HG02642 (cell line): Measurements from ENCODE around the gene TTC7B.
"Not testable (repeated sequence)": the region's sequence is repeated elsewhere in the genome, so short reads cannot be mapped to it uniquely, and the experiment has no call there.

Experiments used
- ATAC-seq: cut with Tn5 transposase; IDR thresholded peaks from one replicate; pipeline ENCODE4 v1.9.1; 2021; ENCODE audit warnings: mild to moderate bottlenecking; ENCODE audit not compliant: unreplicated experiment, poor library complexity

TTC7B gene

DNA sequence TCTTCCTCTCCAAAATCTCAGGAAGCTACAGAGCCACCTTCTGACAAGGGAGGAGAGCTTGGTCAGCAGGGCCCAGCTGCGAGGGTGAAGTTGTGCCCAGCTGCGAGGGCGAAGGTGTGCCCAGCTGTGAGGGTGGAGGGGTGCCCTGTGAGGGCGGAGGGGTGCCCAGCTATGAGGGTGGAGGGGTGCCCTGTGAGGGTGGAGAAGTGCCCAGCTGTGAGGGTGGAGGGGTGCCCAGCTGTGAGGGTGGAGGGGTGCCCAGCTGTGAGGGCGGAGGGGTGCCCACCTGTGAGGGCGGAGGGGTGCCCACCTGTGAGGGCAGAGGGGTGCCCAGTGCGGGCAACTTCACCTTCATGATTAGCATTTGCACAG lies 20.4 kb upstream of the TTC7B start:
- ATAC-seq: no peak

DNA sequence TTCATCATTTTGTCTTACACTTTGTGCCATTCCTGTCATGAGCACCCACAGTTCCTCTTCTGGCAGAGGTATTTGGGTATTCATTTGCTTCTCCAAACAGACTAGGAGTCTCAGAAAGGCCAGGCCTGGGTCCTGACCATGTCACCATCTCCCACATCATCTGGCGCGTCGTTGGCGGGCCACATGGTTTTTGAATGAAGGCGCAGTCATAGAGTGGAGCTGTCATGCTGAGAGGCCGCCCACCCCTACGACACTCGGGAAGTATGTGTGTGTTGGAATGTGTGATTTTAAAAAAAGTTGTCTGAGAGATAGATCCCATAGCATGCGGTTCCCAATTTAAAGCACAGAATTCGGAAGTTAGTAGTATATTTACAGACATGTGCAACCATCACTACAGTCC lies 15.6 kb upstream of the TTC7B start:
- no peak for ATAC-seq

DNA sequence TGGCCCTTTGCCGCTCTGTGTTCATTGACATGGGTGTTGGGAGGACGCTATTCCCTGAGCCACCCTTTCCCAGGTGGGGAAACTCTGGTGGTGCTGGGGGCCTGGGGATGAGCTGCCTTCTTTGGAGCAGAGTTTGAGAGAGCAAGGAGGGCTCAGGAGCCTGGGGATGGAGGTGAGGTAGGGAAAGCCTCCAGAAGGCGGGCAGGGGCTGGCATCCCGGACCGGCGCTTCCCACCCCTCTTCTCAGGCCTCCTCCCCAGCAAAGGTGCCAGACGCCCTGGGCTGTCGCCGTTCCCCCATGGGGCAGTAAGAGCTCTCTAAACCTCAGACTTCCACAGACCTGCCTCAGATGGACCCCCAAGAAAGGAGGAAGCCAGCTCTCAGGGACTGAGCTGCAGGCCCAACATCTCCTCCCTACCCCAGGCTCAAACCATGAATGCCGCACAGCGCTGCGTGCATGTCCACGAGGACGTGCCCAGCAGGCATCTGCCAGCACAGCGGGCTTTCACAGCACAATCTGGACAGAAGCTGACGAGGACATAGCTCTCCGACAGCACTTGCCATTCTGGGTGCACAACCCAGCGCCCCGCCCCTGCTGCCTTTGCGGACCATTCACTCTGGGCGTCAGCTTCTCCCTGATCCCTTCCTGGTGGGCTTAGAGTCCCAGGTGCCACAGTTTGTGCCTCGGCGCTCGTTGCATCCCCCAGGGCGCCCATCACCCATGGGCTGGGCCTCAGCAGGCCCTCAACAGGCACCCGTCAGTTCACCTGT lies 14.9 kb upstream of the TTC7B start:
- ATAC-seq: no peak

DNA sequence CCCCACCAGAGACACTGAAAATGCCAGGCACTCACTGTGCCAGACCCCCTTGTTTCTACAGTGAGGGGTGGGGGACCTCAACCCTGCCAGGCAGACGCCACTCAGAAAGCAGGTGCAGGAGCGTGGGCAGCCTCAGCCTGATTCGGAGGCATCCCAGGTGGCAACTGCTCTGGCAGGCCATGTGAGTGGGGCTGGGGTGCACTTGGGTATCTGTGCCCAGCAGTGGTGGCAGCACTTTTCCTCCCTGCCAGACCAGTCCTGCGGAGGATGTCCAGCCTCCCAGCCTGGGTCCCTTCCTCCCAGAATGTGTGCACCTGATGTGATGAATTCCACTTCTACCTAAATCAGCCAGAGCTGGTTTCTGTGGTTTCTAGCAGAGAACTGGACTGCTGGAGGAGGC lies 13.4 kb upstream of the TTC7B start:
- ATAC-seq: no peak

DNA sequence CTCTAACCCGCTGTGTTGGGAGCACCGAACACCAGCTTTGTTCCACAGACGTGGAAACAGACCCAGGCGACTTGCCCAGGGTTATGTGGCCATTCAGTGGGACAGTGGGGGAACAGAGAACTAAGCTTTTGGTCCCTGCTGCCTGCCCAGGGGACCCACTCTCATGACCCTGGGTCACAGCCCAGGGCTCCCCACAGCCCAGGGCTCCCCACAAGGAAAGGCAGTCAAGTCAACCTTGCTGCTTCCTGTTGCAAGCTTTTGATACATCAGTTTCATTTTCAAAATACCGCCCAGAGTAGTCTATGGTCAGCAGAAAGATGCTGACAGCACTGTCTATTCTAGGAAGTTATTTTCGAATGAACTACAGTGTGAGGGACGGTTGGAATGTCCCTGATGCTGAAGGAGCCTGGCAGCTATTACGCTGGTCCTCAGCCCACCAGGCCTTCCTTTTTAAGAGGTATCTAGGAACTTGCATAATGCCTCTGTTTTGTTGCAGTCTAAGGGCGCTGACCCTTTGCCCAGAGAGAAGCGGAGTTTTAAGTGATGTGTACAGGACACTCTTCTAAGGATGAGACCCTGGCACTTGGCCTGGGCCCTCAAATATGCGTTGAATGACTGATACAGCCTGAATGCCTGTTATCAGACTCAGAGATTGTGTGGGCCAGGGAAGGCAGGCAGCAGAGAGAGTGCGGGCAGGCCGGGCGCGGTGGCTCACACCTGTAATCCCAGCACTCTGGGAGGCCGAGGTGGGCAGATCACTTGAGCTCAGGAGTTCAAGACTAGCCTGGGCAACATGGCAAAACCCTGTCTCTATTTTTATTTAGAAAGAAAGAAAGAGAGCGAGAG lies 12.6 kb upstream of the TTC7B start:
- no peak for ATAC-seq

DNA sequence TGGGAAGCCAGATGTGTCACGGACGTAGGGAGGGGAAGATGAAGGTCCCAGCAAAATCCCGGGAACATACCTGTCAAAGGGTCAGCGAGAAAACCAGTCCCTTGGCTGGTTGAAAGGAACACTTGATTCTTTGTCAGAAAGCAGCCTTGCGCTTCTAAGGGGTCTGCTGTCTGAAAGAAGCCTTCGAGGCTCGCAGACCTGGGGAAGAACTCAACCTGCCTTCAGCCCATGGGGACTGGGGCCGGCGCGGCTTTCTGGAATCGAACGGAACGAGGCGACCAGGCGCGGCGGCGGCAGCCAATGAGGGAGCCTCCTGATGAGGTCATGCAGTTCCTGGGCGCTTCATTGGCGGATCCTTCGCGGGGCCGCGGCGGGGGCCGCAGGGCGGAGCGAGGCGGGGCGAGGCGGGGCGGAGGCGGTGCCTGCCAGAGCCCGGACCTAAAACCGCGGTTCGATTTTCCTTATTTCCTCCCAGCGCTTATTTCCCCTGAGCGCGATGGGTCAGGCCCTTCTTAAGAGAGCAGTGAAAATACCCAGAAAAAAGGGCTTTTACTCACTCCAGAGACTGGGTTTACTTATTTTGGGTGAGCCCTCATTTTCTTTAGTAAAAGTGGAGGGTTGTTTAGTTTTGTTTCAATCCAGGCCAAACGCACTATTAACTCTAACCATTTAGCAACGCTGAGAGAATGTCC lies 11.8 kb upstream of the TTC7B start:
- peak; percentile 100 for ATAC-seq

DNA sequence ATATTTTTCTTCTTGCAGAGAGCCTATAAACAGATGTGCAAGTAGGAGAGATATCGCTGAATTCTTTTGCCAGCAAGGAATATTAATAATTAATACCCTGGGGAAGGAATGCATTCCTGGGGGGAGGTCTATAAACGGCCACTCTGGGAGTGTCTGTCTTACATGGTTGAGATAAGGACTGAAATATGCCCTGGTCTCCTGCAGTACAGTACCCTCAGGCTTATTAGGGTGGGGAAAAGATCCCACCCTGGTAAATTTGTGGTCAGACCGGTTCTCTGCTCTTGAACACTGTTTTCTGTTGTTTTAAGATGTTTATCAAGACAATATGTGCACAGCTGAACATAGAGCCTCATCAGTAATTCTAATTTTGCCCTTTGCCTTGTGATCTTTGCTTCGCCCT lies 7.3 kb upstream of the TTC7B start:
- ATAC-seq: not testable (repeated sequence)

DNA sequence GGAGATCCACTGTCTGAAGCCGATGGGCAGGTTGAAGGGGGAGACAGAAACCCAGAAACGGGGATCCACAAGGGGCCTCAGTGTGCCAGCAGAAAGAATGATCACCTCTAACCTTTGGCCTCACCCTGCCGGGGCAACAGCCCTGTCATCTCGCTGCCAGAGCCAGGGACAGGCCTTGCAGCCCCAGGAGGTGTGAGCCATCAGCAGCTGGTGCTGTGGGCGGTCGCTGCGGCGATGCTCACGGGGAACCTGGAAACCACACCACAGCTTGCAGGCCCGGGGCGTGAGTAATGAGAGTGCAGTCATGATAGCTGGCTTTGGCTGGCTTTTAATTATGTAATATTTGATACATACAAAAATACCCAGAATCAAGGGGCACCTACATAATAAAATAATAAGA lies 4.7 kb upstream of the TTC7B start:
- peak; percentile 60 for ATAC-seq

DNA sequence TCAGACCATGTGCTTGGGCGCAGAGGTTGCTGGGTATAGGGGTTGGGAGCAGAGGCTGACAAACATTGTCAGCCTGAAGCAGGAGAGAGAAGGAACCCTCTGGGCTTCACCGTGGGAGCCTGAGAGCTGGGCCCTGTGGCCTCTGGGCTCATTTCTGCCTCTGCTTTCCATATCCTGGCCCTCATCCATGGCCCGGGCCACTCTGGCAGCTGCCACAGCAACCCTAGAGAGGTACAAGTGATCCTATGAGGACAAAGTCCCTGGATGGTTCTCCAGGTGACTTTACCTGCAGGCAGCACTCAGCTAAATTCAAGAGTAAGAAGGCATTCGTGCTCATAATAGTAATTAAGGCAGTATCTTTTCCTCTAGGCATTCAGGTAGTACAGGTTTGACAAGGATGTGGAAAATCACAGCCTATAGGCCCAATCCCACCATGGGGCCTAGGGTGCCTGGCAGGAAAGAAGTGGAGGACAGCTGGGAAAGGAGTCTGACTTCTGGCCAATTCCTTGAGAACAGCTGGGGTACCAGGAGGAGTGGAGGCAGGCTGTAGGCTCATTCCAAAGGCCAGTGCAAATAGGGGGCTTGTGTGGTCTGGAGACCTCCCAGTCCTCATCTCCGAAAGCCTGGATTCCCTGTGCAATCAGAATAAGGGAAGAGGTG lies 3.6 kb upstream of the TTC7B start:
- ATAC-seq: no peak

DNA sequence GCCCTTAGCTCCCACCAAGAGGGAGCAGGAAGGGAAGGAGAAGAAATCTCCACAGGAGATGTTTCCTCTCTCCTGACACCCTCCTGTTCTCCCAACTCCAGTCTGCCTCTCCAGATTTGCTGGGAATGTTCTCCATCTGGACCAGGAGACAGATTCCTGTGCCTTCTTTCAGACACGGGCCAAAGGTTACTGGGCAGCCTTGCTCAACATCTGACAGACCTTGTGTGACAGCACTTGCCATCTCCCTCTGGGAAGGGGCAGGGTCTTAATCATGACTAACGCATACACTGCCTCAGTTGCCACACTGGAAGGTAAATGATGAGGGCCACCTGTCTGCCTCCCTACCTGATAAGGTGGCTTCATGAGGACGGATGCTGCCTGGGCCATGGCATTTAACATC lies 2.5 kb upstream of the TTC7B start:
- ATAC-seq: no peak

DNA sequence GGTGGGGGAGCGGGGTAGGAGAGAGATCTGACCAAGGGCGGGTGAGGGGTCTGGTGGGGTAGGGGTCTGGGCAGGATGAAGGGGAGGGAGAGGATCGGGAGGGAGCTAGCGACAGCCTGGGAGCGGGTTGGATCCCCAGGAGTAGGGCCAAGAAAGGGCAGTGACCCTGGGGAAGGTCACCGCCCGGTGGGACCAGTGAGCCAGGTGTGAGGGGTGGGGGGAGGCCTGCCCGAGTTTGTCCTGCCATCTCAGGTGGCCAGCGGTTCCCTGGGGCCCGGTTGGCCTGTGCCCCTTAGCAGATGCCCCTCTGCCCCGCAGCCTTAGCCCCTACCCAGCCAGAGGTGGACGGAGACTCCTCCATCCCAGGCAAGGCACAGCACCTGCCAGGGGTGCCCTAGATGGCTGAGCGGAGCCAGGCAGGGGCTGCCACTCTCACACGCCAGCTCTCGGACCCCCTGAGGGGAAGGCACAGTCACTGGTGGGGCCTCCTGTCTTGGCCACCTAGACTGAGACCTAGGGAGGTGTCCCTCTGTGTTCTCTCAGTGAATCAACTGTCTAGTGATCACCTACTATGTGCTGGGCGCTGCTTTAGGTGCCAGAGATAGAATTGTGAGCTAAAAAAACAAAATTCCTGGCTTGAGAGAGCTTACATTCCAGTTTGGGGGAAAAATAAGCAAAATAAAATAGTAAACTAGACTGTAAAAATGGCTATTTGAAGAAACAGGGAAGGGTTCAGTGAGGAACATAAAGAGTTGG lies 629 bp upstream of the TTC7B start:
- ATAC-seq: no peak

DNA sequence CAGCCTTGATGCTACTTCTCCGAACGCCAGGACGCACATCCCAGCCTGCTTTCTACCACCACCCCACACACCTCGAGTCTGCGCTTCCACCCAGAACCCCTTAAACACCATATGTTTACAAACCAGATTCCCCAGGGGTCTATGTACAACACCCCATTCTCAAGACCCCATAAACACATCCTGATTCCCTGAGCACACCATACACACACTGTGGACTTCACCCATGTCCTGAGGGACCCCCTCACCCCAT lies 733 bp downstream of the TTC7B start:
- no peak for ATAC-seq

DNA sequence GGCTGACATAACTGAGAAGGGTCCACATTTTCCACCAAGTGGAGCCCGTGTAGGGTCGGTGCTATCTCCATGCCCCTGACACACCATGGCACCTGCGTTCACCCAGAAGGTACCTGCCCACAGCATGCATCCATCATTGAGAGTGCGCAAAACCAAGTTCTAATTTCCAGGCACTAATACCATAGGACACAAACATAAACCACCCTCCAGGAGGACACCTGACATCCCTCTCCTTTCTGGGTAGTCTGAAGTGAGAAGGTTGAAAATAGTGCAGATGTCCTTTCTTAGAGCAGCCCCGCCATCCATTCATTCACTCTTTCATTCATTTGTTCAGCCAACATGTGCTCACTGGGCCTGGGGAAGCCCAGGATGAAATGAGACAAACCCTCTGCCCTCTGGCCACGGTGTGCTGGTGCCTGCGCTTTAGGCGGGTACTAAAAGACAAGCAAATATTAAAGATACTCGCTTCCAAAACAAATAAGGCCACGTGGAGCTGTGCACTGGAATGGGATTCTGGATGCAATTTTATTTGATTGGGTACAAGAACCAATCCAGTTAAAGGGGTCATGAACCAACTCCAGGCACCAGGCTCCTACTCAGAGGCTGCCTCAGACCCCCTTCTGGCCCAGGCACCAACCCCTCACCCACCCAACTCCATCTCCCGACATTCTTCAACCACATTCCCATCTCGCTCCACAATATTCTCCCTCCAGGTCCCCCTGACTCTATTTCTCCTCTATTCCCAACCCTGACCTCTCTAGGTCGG lies 1.2 kb downstream of the TTC7B start:
- no peak for ATAC-seq

DNA sequence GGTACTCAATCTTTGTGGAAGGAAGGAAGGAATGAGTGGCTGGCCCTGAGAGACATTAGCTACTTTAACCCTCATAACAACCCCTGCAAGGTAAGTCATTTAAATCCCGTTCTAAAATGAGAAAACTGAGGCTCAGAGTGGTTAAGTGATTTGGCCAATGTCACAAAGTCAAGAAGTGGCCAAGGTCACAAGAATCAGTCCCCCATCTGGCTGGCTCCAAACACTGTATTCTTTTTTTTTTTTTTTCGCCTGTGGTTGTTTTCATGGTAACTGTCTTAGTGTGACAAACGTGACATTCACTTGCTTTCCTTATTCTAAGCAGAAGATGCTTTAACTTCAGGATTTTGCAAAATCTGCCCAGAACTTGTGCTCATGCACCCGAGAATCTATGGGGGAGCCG lies 2.8 kb downstream of the TTC7B start:
- no peak for ATAC-seq

DNA sequence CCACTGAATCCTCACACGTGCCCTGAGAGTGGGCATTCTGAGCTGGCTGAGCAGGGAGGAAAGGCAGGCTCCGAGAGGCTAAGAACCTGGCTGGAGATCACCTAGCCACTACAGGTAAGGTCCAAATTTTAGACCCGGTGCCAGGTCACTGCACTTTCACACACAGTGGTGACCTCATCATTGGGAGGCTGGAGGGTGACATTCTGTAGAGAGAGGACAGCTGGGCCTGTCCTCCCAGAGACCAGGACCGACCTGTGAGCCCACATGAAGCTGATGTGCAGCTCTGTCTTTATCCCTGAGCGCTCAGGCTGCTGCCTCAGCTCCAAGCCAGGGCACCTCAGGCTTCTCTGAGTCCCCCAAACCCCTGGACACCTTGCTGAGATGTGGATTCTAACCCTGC lies 4.1 kb downstream of the TTC7B start:
- no peak for ATAC-seq

DNA sequence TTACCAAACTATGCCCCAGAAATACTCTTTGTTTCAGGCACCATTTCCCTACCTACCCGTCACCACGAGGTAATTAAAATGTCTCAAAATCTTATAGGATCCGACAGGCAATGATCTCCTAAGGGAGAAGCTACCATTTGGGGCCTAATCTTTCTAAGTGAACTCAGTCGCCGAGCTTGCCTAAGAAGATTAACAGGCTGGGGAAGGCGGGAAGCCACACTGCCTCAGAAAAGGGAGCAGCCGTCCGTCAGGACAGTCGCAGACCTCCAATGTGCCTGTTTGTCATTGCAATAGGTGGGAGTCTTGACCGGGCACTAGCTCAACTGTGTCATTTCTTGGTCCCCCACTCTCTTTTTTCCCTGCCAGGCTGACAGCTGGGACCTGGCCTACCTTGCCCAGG lies 4.6 kb downstream of the TTC7B start:
- no peak for ATAC-seq

DNA sequence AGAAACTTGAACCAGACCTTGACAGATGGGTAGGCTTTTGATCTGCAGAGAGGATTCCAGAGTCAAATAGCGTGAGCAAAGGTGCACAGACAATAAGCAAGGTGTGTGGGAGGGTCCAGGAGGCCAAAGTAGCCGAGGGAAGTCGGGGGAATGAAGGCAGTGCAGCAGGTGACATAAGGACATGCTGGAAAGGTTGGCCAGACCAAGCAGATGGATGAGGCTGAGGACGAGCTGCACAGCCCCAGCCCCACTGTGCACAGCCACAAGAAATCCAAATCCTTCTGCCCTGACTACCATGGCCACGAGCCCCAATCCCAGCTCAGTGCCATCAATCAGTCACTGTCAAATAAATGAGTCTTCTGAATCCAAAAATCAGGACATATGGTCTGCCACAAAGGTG lies 5.4 kb downstream of the TTC7B start:
- no peak for ATAC-seq

DNA sequence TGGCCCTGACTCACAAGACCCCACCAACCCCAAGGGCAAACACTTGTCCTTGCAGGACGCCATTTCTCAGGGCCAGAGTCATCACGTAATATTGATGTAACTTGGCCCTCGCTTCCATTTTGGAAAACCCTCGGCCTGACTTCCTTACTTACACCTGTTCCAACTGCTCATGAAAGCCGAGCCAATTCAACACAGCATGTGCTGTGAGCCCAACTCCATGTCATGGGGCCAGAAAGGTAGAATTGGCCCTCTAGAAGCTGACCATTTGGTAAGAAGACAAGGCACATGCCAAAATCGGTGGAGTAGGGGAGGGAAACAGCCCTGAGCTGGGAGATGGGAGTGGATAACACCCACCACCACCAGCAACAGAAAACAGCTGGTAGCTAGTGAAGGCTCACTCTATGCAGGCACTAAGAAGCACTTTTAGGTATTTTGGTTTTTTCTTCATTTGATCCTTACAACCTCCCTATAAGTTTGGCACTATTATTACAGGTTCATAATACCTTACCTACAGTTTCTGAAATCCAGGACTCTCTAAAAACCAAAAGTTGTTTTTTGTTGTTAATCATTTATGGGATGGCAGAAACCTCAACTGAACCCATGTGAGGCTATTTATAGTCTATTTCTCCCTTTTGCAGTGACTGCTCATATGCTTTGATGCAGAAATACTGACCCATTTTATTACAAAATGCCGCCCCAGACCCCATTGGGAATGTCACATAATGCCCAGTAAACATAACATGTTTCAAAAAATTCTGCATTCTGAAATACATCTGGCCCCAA lies 6.5 kb downstream of the TTC7B start:
- no peak for ATAC-seq
